NK-92 treated with Interleukin-12 subunit alpha and Interleukin-12 subunit beta, amount 100 ng/mL, for 24 hours (cell line): ENCODE measurements around the gene NTN1.
"Not testable (repeated sequence)": the region's sequence is repeated elsewhere in the genome, so short reads cannot be mapped to it uniquely, and the experiment has no call there.

Source experiments
- DNase-seq: peaks from one replicate; lab custom pipeline; 2025; lab: John Stamatoyannopoulos, UW

The NTN1 gene

GRCh38 chr17:9249245-9249953 lies 228.1 kb downstream of the NTN1 start:
- no peak for DNase-seq

GRCh38 chr17:9251273-9251672 lies 230.0 kb downstream of the NTN1 start:
- no peak for DNase-seq

DNA sequence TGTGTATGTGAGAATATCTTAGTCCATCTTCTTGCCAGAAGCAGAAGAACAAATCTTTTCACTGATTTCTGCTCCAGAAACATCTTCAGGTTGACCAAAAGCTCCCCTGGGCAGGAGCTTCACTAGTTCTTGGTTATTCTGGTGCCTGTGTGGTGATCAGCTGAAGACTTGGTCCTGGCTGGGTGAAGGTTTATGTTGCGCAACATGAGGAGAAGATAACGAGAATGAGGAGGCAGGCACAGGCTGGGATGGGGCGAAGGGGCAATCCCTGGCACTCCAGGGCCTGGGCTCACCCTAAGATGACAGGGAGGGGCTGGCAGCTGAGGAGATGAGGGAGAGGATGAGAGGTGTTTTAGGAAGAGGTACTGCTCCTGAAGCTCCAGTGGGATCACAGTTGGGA lies 232.0 kb downstream of the NTN1 start:
- no peak for DNase-seq

- DNase-seq: no peak
Observed at GRCh38 chr17:9254841-9255240, 233.5 kb downstream of the NTN1 start.

DNA sequence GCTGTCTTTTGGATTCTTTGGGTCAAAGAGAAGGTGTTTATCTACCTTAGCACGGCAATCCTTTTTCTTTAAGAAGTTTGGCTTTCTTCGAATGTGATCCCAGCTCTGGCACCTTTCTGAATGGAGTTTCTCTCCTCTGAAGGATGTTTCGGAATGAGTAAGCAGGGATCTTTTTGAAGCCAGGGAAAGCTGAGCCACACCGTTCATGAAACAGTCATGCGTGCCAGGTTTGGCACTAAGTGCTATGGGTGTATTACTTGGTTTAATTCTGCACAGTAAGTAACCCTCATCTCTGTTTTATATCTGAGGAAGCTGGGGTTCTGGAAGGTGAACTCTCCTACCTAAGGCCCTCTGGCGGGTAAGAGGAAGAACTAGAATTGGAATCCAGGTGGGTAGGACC lies 234.5 kb downstream of the NTN1 start:
- DNase-seq: no peak

DNA sequence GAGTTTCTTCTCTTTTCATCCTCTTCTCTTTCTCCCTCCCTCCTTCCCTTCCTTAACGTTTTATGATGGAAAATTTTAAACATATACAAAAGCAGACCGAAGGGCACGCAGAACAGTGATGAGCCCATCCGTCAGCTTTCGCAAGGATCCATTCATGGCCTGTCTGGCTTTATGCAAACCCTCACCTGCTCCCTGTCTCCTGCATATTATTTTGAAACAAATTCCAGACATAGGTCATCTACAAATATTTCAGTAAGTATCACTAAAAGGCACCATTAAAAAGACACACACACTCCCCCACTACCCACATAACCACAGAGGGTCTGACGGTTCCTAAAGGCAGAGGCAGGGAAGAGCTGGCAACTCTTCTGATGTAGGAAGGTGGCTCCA lies 235.0 kb downstream of the NTN1 start:
- DNase-seq: no peak

DNA sequence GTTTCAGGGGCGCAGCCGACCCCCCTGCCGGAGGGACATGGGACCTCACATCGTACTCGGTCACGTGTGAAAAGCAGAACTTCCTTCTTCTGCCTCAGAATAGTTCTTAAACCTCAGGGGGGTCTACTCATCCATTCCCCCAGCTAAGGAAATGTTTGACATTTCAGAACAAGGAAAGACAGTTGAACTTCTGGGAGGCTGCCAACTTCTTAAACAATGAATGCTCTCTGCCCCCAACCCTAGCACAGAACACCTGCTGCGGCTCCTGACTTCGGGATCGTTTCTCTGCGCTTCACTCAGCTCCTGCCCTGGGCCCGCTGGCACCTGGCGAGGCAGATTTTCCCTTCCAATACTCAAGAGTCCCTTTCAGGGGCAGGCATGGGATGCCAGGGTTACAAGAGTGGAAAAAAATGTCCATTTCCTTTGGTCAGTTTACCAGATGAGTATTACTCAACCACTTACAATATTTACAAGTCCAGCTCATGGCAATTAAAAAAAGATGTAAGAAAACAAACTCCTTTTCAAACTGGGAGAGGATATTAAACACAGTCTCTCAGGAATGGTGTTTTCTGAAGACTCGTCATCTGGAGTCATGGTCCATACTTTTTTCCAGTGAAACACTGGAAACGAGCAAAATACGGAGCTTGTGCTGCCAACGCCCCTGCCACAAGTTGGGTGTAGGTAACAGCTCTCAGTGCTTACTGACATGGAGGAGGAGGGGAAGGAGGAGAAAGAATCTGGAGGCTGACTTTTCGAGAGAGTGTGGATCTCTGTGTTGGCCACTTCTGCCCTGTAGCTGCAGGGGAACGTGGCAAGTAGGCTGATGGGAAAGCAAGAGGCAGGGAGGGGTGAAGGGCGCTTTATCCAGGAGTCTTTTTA lies 235.7 kb downstream of the NTN1 start:
- no peak for DNase-seq

DNA sequence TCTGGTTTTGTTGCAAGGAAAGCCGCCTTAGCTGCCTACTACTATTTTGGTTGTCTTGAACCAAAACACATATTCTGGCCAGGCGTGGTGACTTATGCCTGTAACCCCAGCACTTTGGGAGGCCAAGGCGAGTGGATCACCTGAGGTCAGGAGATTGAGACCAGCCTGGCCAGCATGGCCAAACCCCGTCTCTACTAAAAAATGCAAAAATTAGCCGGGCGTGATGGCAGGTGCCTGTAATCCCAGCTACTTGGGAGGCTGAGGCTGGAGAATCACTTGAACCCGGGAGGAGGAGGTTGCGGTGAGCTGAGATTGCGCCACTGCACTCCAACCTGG lies 236.3 kb downstream of the NTN1 start:
- not testable (repeated sequence) for DNase-seq

- no peak for DNase-seq
Observed at GRCh38 chr17:9258115-9259015, 237.1 kb downstream of the NTN1 start.

GRCh38 chr17:9259419-9259818 lies 238.1 kb downstream of the NTN1 start:
- DNase-seq: no peak

- no peak for DNase-seq
Observed at GRCh38 chr17:9261081-9262012, 240.0 kb downstream of the NTN1 start.

- no peak for DNase-seq
Observed at GRCh38 chr17:9266031-9266680, 244.8 kb downstream of the NTN1 start.

GRCh38 chr17:9266697-9267117 lies 245.4 kb downstream of the NTN1 start:
- DNase-seq: no peak

DNA sequence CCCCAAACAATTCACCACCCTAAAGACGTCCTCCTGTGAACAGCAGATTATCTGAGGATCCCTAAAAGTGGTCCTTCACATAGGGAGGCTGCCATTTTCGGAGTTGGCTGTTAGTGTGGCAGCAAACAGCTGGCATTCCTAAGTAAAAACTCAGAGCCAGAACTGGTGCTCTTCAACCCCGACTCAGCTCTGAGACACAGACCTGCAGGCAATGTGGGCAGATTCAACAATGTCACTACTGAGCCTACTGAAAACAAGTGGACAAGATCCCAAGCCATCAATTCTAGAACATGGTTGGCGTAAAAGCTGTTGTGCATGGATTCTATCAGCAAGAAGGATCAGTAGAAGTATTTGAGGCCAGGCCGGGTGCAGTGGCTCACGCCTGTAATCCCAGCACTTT lies 247.2 kb downstream of the NTN1 start:
- DNase-seq: no peak

GRCh38 chr17:9269350-9270035 lies 248.2 kb downstream of the NTN1 start:
- no peak for DNase-seq

DNA sequence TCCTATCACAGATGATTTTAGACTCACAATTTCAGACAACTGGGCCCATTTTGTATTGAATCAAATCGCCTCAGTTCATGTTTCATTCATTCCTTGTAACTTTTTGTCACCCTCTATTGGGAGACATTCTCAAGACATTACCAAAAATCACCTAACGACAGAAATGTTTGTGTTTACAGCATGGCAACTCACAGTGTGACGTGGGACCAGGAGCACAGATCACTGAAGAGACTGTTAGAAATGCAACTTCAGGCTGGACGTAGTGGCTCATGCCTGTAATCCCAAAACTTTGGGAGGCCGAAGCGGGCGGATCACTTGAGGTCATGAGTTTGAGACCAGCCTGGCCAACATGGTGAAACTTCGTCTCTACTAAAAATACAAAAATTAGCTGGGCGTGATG lies 249.6 kb downstream of the NTN1 start:
- DNase-seq: no peak

- DNase-seq: no peak
Observed at GRCh38 chr17:9271989-9272388, 250.7 kb downstream of the NTN1 start.

DNA sequence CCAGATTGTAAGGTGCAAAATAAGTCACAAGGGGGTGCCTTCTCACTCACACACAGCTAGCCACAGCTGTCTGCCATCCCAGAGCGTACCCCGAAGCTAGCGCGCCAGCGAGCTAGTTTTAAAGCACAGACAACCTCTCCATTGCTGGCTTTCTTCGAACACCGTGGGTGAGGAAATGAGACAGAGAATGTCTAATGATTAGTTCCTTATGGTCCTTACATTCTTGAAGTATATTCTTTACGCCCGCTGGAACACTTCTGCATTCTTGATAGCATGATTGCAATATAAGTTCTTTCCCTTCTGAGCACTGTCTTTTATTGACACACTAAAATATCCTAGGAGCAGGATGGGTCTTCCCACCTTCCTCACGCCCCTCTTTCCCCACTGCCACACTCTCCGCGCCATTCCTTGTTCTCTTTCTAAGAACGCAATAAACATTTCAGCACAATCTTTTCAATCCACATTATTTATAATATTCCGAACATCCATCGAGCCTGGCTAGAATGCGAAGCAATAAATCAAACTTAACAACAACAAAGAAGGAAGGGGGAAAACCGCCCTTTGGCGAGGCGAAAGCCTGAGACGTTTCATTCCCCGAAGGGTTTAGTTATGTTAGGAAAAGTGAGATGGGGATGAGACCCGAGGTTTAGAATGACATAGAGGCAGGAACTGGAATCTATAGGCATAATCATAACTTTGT lies 251.3 kb downstream of the NTN1 start:
- no peak for DNase-seq
